SK-N-SH (cell line): ENCODE data around the gene UBE2C.

Source experiments
- CTCF ChIP-seq: fragments of 200-600 bp; sonication (generic); IDR thresholded peaks from 2 replicates; pipeline ENCODE4 v1.6.1; 2017; ENCODE audit warnings: antibody characterized with exemption, mild to moderate bottlenecking, moderate library complexity
- EP300 ChIP-seq, 2 experiments: IDR thresholded peaks; 2 replicates each; pipeline versions ENCODE4 v1.4.0 to v1.6.1; 2012; ENCODE audit warnings: borderline replicate concordance in 1 of 2, low read depth in 1 of 2, low read length in 1 of 2
- EZH2phosphoT487 ChIP-seq: fragments of 200-600 bp; sonication (generic); IDR thresholded peaks from 2 replicates; pipeline ENCODE4 v1.6.1; 2017; ENCODE audit warnings: low read depth, mixed run types, mild to moderate bottlenecking, antibody characterized with exemption, moderate library complexity, borderline replicate concordance
- FOSL2 ChIP-seq: IDR thresholded peaks from 2 replicates; pipeline ENCODE4 v1.4.0; 2012; ENCODE audit warnings: low read depth, mild to moderate bottlenecking, moderate library complexity, borderline replicate concordance
- IRF3 ChIP-seq: fragments of 150-350 bp; IDR thresholded peaks from 2 replicates; pipeline ENCODE4 v1.6.1; 2016; ENCODE audit warnings: mild to moderate bottlenecking, low read depth, low read length
- MXI1 ChIP-seq: IDR thresholded peaks from 2 replicates; pipeline ENCODE4 v1.6.1; 2012; ENCODE audit warnings: mild to moderate bottlenecking, low read depth, low read length, improper control_type of control experiment
- NFIC ChIP-seq: IDR thresholded peaks from 2 replicates; pipeline ENCODE4 v1.4.0; 2012; ENCODE audit warnings: borderline replicate concordance
- NRF1 ChIP-seq: IDR thresholded peaks from 2 replicates; pipeline ENCODE4 v1.6.1; 2012; ENCODE audit warnings: low read depth, mild to moderate bottlenecking, low read length
- POLR2AphosphoS5 ChIP-seq: IDR thresholded peaks from 2 replicates; pipeline ENCODE4 v1.6.1; 2012; ENCODE audit warnings: low read depth, low read length
- REST ChIP-seq: IDR thresholded peaks from 2 replicates; pipeline ENCODE4 v1.6.1; 2012; ENCODE audit warnings: mild to moderate bottlenecking, low read depth, low read length, moderate library complexity
- SMC3 ChIP-seq: IDR thresholded peaks from 2 replicates; pipeline ENCODE4 v1.6.1; 2012; ENCODE audit warnings: low read depth, low read length, improper control_type of control experiment
- TAF1 ChIP-seq: IDR thresholded peaks from 2 replicates; pipeline ENCODE4 v1.6.1; 2012; ENCODE audit warnings: low read depth, mild to moderate bottlenecking, low read length, moderate library complexity, borderline replicate concordance
- ZBTB33 ChIP-seq: IDR thresholded peaks from 2 replicates; pipeline ENCODE4 v1.4.0; 2012; ENCODE audit warnings: low read depth, borderline replicate concordance

- no peak for TF ChIP-seq CTCF
- TF ChIP-seq SMC3 = no peak
- TF ChIP-seq EP300 (IDR thresholded peaks at IDR 0.05; ENCODE audit: borderline replicate concordance in 1 of 2, low read depth in 1 of 2, low read length in 1 of 2) = no peak
- no peak for TF ChIP-seq IRF3
- TF ChIP-seq POLR2AphosphoS5 = no peak
- TF ChIP-seq TAF1 = no peak
- no peak for TF ChIP-seq EZH2phosphoT487
- no peak for TF ChIP-seq NRF1
- no peak for TF ChIP-seq REST
- TF ChIP-seq MXI1 = no peak
- no peak for TF ChIP-seq FOSL2
- no peak for TF ChIP-seq ZBTB33
- no peak for TF ChIP-seq NFIC
These were observed 39.8 kb upstream of the UBE2C start for GRCh38 chr20:45772693-45773092.
